GM21423 (cell line): ENCODE data around the gene MELTF.

Experiments used
- ATAC-seq: cut with Tn5 transposase; IDR thresholded peaks from one replicate; pipeline ENCODE4 v1.9.1; 2021; ENCODE audit warnings: mild to moderate bottlenecking, moderate library complexity; ENCODE audit not compliant: unreplicated experiment

Gene MELTF

DNA sequence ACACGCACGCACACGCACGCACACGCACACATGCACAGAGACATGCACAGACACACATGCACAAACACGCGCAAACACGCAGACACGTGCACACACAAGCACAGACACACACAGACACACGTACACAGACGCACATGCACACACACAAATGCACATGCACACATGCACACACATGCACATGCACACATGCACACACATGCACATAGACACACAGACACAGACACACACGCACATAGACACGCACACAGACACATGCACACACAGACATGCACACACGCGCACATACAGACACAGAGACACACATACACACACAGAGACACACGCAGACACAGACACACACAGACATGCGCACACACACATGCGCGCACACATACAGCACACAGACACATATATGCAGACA lies 34.6 kb downstream of the MELTF start:
- no peak for ATAC-seq

DNA sequence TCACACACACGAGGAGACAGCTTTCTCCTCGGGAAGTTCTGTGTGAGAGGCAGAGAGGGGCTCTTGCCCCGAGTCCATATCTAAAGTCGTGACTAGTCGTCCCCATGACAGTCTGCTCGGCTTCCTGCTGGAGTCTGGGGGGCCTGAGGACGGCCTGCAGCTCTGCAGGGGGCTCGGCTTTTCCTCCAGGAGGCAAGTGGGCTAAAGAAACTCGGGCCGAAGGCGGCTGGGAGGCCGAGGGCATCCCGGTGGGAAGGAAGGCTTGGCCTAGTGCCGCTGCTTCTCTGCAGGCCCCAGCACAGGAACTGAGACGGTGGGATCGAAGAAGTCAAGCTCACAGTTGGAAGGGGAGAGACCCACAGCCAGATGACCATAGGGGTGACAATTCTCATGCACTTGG lies 35.6 kb downstream of the MELTF start:
- ATAC-seq, result no peak

DNA sequence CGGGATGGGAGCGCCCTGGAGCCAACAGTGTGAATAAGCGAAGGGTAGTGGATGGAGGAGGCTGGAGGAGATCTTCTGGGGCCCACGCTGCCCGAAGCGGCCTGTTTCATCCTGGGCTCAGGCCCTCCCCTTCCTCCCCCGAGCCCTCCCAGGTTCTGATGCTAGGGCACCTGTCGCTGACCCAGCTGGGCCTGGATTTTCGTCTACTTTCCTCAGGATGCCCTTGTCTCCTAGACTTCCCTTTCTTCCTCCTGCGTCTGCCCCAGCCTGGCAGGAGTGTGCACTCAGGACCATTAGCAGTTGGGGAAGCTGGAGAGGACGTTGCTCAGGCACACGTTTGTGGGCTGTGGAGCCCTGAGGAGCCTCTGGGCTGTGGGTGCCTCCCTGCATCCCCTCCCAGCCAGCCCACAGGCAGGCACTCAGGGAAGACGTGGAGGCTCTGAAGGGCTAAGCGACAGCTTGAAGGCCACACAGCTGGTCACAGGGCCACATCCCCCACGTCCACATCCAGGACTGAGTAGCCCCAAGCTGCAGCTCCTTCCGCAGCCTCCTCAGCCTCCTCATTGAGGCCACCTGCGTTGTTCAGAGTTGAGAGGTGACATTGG lies 37.1 kb downstream of the MELTF start:
- ATAC-seq, result no peak

DNA sequence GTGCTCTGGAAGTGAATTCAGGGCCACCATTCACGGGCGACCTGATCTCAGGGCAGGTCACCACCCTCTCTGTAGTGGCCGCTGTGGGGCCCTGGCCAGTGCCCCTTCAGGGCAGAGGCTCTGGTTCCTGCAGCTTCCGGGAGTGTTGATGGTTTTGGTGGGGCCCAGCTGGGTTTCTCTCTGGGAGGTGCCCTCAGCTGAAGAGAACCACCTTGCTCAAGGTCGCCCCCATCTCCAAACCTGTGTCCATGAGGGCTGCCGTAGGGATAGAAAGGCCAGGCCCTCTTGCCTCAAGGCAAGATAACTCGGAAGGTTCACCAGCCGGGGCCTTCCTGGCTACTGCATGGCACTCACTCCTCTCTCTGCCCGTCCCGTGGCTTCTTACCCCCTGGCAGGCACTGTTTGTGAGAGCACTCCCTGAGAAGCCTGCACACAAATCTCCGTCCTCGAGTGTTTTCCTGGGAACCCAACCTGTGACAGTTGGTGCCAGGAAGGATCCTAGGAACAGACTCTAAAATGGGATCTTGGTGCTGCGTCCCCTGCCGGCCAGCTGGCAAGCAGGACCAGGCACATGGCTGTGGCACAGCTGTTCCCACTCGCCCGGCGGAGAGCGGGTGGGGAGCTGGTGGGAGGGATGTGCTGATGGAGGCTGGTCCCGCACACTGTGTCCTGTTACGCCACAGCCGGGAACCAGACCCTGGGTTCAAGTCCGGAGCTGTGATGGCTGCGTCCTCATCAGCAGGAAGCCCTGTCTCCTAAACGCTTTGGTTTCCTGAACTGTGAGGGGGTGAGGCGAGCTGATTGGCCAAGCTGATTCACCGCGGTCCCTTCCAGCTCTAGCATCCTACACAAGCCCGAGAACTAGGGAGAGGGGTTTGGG lies 37.8 kb downstream of the MELTF start:
- ATAC-seq, result no peak

DNA sequence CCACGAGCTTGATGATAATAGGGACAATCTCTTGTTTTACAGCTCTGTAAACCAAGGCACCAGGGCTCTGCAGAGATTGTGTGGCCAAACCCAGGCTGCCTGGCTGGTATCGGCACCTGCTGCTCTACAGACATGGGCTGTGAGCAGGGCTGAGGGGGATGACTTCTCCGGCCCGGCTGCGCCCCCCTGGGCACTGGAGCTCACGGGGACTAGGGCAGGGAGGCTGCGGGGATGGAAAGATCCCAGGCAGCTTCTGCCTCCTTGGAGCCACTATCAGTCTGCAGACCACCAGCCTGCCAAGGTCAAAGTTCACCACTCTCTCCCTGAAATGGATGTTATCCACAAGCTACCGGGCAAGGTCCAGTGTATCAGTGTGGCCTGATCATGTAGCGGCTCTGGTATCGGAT lies 39.0 kb downstream of the MELTF start:
- no peak for ATAC-seq

DNA sequence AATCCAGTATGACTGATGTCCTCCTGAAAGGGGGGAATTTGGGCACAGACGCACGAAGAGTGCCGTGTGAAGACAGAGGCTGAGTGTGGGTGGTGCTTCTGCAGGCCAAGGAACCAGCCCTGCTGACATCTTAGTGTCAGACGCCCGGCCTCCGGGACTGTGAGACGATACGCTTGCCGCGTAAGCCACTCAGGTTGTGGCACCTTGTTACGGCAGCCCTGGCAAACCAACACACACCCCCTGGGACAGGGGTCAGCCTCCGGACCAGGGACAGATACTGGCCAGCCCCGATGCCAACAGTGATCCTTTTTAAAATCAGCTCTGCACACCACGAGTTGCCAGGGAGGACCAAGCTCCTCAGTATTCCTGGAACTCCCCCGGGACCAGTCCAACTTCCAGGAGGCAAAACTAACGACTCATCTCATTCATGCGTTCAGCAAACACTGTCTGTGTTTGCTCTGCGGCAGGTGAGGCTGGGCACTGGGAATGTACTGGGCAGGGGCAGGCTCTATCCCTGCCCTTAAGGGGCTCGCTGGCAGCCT lies 39.8 kb downstream of the MELTF start:
- ATAC-seq, result no peak

DNA sequence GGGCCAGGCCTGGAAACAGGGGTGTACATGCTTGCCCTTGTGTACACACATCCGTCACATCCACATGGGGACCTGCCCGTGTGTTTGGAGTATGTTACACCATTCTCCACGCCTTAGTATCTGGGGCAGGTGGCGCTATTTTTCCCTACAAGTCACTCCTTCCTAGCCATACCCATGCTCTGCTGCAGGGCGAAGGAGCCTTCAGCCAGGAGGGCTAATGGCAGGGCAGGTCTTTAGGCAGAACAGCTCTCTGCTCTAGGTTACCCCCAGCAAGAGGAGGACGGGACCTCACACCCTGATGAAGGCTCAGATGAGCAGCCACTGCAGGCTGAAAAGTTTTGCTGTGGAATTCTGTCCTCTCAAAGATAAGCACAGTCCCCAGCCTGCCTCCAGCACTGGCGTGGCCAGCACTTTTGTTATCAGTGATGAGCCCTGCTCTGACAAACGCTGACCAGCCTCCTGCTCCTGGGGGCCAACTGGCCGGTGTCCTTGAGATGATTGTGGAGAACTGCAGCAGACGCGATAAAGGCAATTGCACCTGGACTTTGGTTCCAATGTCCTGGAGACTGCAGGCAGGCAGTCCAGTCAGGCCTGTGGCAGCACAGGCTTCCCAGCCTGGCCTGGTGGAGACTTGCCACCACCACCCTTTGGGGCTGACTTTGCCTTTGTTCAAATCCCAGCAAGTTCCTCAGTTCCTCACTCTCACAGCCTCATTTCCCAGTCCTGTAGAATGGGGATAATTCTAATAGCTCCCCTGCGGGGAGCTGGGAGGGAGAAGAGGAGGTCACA lies 41.2 kb downstream of the MELTF start:
- ATAC-seq, result no peak

DNA sequence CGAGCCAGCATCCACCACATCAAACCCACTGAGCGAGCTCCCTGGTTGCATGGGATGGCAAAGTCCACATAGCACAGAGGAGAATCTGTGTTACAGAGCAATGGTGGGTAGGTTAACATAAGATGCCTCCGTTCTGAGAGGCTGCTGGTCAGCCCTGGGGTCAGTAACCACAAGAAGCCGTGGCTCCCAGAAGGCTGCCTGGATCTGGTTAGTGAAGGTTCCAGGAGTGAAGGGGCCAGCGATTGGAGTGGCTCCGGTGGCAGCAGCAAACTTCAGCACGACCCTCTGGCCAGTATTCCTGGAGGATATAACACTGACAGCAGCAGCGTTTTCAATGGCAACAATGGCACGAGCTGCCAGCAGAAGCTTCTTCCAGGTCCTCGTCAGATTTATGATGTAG lies 42.6 kb downstream of the MELTF start:
- no peak for ATAC-seq

DNA sequence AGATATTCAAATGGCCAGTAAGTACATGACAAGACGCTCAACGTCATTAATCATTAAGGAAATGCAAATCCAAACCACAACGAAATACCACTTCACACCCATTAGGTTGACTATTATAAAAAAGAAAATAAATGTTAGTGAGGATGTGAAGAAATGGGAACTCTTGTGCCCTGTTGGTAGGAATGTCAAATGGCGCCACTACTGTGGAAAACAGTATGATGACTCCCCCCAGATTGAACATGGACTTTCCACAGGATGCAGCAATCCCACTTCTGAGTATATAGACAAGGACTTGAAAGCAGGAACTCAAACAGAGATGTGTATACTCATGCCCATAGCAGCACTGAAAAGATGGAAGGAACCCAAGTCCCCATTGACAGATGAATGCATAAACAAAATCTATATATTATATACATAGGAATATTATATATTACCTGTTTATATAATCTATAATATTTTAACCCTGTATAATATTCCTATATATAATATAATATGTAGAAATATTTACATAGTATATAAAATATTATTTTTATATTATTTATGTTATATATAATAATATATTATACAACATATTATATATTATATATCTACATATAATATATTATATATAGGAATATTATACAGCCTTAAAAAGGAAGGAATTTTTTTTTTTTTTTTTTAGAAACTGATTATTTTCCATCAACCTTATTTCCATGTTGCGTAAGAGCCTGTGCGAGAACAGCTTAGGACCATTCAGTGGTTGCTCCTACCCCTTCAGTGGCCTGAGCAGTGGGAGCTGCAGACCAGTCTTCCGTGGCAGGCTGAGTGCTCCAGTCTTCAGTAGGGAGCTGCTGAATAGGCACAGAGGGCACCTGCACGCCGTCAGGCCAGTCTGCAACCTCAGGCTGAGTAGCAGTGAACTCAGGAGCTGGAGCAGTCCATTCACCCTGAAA lies 43.4 kb downstream of the MELTF start:
- no peak for ATAC-seq

DNA sequence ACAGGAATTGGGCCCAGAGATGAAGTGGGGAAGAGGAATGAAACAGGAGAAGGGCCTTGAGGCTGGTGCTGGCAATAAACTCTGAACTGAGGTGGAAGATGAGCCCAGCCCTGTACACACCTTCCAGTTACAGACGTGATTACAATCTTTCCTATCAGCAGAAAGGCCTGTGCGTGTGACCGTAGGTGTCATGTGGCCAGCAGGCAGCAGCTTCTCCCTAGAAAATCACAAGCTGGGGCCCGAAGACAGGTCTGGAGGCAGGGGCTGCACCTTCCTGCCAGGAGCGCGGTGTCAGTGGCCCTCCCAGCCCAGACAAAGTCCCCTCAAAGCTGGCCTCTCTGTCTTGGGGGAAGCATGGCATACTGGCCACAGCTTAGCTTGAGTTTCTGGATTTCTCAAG lies 44.3 kb downstream of the MELTF start:
- no peak for ATAC-seq

DNA sequence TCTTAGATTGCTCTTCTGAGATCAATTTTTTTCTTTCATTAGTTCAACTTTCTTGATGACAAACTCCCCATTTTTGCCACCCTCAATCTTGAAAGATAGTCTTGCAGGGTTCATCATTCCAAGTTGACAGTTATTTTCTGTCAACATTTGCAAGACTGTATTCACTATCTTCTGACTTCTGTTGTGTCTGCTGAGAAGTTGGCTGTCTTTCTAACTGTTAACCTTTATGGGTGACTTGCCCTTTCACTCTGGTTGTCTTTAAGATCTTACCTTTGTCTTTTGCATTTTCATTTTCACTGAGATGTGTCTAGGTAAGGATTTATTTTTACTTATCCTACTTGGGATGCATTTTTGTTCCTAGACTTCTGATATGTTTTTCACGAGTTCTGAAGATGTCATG lies 46.4 kb downstream of the MELTF start:
- ATAC-seq, result no peak

DNA sequence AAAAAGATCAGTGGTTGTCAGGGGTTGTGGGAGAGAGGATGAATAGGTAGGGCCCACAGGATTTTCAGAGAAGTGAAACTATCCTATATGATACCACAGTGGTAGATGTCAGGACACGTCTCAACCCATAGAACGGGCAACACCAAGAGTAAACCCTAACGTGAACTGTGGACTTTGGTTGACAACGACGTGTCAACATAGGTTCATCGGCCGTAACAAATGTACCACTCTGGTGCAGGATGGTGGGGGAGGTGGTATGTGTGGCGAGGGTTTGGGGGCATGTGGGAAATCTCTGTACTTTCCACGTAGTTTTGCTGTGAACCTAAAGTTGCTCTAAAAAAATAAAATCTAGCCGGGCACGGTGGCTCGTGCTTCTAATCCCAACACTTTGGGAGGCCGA lies 48.0 kb downstream of the MELTF start:
- ATAC-seq, result no peak

DNA sequence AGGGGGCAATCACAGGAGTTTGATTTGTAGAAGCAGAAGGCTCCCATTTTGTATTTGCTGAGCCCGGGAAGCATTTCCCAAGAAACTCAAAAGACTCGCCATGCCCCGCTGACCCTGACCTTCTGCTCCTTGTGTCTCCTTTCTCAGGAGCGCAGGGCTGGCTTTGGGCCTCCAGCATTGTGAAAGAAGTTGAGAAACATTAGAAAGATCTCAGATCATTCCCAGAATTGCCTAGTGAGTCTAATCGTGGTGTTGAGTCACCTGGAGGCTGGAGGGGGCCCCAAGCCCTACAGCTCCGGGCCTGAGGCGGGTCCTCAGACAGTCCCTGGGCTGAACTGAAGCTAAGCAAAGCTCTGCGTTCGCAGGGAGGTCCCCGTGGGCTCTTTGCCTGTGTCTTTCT lies 50.1 kb downstream of the MELTF start:
- no peak for ATAC-seq

DNA sequence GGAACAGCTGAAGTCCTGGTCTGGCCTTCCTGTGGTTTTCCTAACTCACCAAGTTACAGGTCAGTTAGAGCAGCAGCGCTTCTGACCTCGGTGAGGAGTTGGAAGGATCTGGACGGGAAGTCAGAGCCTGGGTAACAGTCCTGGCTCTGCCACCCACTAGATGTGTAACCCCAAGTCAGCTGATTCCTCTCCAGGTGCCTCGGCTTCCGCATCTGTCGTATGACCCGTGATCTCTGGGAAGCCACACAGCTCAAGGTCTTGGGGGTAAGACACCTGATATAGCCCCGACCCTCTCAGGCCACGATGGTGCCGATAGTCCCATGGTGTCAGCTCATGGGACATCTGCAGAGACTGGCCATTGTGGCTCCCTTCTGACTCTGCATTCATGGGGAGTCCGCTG lies 52.7 kb downstream of the MELTF start:
- ATAC-seq, result no peak

DNA sequence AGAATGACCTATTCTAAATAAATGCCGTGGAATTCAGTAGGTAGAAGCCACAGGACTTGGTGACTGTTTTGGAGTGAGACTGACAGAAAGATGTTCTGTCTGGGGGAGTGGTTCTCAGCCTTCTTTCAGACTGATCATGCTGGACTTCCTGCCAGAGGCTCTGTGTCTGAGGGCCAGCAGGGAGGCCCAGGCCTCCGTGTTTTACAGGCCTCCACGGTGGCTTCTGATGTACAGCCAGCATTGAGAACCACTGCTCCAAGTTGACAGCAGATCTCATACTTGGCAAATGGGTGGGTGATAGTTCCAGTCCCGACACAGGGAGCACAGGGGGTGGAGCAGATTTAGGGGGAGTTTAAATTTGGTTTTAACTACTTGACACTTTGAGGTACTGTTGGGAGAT lies 54.3 kb downstream of the MELTF start:
- ATAC-seq, result no peak

DNA sequence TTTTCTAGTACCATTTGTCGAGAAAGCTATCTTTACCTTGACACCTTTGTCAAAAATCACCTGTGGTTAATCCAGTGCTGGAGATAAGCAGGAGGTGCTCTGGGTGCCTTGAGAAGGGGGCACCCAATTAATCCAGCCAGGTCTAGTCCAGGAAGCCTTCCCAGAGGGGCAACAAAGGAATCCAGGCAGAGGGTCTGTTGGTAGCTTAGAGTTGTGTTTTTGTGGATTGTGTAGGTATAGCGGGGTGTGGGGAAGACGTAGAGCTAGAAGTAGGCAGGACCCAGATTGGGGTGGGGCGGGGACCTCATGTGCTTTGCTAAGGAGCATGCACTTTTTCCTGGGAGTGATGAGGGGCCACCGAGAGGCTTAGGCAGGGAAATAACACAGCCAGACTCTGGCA lies 55.0 kb downstream of the MELTF start:
- no peak for ATAC-seq

DNA sequence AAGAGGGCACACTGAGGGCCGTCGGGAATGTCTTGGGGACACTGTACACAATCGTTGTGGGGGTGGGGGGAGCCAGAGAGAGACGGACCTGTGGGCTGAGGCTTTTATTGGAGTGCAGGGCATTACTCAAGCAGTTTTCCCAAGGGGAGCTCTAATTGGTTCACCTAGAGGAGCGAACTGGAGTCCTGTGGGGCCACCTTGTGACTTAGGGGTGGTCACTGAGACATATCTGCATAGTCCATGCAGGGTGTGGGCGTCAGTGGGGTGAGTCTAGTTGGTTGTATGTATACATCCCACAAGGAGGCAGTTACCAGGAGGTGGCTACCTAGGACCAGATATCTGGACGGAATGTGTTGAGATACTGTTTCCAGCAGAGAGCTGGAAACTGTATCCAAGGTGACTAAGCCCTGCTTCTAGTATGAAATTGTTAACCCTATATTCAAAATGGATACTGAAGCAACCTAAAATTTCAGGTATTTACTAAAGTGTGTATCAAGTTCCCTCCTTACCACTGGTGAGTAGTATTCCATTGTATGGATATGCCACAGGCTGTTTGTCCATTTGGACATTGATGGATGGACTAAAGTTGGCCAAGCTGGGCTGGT lies 58.4 kb downstream of the MELTF start:
- ATAC-seq, result no peak

DNA sequence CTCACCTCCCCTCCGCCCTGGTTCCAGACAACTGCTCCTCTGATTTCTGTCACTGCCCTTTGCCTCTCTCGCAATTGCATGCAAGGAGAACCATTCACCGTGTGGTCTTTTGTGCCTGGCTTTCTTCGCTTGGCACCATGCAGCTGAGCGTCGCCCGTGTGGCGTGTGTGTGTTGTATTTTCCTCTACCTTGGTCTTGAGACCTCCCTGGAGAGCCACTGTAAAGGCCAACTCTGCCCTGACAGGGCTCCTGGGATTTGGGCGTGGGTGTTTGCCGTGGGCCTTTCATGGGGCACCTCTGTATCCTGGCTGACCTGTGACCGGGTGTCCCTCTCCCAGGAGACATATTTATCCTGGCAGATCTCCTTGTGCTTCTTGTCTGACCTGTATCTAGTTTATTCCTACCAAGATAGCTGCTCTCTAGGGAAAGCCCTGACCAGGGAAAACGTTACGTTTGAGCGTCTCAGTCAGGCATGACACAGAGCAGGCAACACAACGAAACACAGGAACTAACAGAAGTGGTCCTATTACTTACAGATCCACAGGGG lies 59.0 kb downstream of the MELTF start:
- no peak for ATAC-seq

DNA sequence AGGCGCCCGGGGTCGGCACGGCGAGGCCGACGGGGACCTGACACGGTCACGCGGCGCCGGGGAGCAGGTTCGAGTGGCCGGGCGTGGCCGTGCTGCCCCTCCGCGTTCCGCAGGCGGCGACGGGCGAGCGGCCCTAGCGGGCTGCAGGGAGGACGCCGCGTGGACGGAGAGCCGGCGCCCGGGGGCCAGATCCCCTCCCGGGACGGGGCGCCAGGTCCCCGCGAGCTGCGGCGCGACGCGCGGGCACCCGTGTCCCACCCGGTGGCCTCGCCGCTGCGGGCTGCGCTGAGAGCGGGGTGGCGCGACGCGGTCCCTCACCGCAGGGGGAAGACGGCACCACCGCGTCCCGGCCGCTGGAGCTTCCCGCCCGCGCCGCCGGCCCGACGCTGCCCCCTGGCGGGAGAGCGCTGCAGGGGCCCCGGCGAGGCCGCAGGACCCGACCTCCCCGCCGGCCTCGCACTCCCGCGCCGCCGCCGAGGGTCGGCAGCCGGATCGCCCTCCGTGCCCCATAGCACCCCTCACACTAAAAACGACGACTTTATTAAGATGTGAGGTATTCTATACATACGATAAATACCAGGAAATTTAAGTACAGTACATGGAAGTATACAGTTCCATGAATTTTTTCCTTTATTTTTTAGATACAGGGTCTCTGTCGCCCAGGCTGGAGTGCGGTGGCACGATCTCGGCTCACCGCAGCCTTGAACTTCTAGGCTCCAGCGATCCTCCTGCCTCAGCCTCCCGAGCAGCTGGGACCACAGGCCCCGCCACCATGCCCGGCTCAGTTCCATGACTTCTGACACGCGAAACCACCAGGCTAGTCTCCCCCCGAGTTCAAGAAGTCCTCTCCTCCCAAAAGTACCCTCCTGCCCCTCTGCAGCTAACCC lies 59.7 kb downstream of the MELTF start:
- ATAC-seq, result peak; percentile 43
